GM11168 (cell line): ENCODE measurements around the gene RBM20.

ENCODE experiments used
- in situ Hi-C: fragments of 300-500 bp; cut with MboI; formaldehyde crosslinking; loops from one replicate; pipeline ENCODE4 v1.12.0; 2022; ENCODE audit warnings: low sequenced_read_pairs; ENCODE audit not compliant: unreplicated experiment

Gene RBM20

DNA sequence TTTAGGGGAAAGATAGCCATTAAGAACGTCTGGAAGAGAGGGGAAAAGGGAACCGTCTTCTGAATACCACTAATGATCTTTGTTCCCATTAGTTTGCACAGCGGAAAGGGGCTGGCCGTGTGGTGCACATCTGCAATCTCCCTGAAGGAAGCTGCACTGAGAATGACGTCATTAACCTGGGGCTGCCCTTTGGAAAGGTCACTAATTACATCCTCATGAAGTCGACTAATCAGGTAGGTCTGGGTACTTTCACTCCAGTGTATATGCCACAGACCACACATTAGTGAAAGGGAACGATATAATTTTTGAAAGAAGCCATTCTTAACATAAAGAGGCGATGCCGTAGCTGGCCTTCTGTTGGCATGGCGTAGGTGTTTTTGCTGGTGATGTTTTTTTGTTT, 153.3 kb downstream of the RBM20 start:
- in situ Hi-C loops = no loop called here

DNA sequence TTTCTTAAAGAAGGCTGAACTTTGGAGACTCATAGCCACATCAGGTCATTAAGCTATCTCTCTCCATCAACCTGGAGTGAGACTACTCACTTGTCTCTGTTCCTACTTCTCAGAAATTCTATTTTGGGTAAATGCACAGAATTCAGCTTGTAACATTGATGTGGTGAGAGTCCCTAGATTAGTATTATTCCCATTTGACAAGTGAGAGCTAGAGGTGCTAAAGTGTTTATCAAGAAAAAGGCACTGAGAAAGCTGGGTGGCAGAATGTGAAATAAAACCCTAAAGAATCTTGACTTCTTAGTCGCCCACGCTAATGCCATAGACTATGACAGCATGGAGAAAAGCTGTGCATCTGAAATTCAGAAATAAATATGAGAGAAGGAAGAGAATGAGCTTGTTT, 154.2 kb downstream of the RBM20 start:
- in situ Hi-C loops = no loop called here

DNA sequence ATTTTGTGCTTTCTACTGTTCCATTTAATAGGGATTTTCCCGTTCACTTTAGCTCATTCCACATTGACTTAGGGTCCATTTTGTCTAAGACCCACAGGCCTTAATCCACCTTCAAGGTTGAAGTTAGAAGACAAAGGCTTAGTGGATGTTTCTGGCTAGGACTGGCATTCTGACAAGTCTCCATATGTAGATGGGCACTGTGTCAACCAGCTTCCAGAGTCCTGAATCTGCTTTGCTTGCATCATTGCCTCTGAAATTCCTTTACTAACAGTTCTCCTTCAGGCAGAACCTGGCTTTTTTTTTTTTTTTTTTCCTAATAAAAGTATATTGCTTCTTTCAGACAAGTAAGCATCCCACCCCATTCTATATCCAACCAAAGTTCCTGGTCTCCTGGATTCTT, 158.0 kb downstream of the RBM20 start:
- in situ Hi-C loops = no loop called here

DNA sequence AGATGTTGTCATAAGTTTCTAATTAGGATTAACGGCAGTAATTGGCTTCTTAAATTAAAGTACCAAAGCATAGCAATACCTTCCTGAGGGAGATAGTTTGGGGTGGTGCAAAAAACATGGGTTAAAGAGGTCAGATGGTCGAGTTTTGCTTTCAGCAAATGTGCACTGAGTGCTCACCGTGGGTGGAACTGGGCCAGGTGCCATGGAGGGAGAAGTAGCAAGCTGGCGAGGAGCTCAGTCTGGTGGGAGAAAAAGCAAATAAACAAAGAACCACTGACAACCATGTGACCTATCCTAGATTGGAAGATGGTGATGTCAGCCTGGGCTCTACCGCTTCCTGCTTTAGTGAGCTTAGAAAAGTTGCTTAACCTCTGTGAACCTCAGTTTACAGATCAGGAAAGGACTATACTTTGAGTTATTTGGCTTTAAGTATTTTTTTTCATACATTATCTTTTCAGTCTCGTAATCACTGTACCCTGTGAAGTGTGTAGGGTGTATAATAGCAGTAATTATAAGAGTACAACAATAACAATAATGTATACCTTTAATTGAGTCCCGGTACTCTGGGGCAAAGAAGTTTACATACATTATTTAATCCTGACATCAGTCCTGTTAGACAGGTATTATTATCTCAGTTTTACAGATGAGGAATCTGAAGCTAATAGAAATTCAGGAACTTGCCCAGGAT, 158.6 kb downstream of the RBM20 start:
- in situ Hi-C loops = no loop called here

DNA sequence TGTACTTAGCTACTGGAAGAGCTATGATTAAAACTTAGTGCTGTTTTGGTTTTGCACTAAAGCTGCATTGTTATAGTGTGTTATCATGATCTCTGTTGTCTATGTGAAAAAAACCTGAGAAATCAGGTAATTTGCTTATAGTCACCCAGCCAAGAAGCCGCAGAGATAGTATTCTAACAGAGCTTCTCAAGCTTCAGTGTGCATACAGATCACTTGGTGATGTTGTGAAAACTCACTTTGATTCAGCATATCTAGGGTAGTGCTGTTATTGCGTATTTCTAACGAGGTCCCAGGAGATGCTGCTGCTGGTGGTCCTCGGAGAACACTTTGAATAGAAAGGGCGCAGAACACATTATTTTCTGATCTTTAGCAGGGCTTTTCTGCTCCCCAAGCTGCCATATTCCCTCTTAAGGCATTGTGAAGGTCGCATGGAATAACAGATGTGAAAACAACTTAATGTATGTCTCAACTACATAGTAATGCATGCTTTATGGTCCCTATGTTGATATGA, 159.2 kb downstream of the RBM20 start:
- in situ Hi-C loops = no loop called here

DNA sequence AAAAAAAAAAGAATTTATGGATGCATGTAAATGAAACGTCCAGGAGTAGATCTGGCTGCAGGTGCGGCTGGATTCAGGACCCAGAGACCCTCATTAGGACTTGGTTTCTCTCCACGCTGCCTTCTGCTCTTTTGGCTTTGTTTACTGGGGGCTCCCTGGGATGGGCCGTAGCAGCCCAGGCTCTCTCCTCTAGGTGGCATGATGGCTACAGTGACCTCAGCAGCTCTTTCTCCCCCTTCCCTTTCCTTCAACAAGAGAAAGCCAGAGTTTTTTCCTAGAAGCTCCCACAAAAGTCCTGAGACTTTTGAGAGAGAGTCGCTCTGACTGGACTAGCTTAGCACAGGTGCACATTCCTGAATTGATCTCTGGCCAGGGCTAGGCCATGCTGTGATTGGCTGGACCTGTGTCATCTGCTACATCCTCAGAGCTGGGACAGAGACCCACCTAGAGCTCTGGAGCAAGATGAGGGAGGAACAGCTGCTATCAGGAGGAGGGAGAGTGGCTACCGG, 159.7 kb downstream of the RBM20 start:
- in situ Hi-C loops = no loop called here

DNA sequence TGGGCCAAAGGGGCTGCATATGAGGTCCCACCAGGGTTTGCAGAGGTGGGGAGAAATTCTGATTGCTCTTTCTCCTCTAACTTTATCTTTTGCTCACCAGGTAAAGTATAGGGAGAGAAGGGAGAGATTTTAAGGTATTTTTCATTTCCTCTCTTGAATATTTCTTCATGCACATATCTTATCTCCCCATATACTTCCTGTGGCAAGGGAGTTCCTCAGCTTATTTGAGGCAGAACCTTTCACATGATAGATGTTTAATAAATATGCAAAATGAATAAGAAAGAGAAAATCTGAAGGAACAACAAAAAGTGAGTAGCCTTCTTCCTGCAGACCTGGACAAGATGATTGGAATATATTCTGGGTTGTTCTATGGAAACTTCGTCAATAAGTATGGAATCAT, 160.2 kb downstream of the RBM20 start:
- in situ Hi-C loops = no loop called here

DNA sequence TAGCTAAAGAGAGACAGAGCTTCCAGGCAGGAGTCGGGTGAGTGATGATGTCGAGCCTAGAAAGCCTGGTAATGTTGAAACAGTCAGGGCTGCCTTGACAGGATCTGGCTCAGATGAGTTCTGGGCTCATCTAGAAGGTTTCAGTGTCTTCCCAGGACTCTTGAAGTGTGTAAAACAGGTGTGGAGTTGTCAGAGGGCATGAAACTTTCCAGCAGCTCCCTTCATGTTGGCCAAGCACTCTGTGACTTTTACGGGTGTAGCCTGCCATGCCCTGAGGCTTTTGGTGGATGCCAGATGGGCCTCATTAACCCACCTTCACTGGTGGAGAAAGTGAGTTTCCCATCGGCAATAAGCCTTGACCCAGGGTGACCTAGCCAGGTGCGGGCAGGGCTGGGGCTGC, 161.2 kb downstream of the RBM20 start:
- in situ Hi-C loops = loop anchor here (5.0 kb wide), 1 partner anchor 67 kb away; the partner anchor contains the start of gene PDCD4

DNA sequence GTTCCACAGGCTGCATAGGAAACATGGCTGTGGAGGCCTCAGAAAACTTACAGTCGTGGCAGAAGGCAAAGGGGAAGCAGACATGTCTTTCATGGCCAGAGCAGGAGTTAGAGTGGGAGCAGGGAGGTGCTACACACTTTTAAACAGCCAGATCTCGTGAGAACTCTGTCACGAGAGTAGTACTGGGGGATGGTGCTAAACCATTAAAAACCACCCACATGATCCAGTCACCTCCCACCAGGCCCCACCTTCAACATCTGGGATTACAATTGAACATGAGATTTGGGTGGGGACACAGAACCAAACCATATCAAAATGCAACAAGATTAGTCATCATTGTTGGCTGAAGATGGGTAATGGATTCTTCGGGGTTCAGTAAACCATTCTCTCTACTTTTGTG, 162.2 kb downstream of the RBM20 start:
- in situ Hi-C loops = loop anchor here (5.0 kb wide), 1 partner anchor 66 kb away; the partner anchor contains the start of gene PDCD4

DNA sequence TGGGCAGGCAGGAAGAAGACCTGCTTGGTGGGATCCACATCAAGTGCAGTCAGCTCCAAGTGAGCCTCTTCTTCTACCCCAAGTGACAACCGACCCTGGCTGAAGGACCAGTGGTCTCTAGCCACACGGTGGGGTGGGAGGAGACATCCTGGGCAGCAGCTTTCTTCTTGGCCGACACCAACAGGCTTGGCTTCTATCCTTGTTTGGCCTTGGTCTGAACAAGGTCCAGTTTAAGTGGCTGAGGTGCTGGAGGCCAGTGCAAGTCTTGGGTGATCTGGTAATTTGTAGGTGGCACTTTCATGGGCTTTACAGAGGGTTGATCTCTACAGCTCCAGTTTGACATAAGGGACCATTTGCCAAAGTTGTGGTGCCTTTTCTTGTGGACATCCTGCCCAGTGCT, 164.0 kb downstream of the RBM20 start:
- in situ Hi-C loops = loop anchor here (5.0 kb wide), 1 partner anchor 64 kb away; the partner anchor contains the start of gene PDCD4

DNA sequence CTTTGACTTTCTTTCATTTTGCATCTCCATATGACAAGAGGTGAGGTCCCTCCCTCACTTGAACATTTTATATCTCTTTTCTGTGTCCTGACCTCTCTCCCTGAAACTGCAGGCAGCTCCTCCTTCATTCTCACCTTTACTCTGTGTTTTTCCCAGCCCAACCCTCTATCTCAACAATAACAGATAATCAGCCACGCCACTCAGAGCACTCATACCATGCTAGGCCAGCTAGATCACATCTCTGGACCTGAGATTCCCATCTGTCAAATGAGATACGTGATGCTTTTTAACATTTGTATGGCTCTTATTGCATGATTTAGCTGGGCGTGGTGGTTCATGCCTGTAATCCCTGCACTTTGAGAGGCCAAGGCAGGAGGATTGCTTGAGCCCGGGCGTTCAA, 164.5 kb downstream of the RBM20 start:
- in situ Hi-C loops = loop anchor here (5.0 kb wide), 1 partner anchor 64 kb away; the partner anchor contains the start of gene PDCD4

DNA sequence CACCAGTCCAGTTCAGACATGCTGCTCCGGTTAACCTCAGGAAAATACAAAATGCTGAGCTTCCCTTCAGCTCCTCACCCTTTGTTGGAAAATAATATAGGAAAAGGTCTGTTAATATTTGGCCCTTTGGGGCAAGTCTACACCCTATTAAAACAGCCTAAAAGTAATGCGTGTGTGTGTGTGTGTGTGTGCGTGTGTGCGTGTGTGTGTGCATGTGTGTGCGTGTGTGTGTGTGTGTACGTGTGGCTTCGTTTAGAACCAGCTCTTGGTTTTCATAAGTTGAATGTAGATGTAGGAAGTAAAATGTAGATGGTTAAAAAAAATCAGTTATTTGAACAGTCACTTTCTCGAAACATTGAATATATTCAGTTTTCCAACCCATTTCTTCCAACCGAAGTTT, 166.5 kb downstream of the RBM20 start:
- in situ Hi-C loops = no loop called here

DNA sequence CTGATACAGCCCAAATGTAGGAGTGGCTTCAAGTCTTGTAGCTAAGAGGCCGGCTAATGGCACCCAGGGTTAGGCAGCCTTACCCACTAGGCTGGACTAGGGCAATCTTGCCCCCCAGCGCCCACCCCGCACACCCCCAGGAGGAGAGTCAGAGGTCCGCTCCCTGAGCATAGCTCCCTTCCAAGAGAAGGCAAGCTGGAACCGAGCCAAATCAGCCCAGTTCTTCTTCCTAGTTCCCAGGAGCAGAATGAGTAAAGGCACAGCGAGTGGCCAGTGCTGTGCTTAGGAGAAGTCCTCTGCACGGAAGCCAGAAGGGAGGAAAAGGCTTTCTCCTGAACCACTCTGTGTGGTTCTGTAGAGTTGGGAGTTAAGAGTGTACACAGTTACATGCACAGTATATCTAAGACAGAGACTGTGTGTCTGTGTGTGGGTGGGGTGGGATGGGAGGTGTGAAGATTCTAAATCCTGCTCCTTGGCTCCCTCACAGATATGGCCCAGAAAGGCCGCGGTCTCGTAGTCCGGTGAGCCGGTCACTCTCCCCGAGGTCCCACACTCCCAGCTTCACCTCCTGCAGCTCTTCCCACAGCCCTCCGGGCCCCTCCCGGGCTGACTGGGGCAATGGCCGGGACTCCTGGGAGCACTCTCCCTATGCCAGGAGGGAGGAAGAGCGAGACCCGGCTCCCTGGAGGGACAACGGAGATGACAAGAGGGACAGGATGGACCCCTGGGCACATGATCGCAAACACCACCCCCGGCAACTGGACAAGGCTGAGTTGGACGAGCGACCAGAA, 167.8 kb downstream of the RBM20 start:
- in situ Hi-C loops = no loop called here

DNA sequence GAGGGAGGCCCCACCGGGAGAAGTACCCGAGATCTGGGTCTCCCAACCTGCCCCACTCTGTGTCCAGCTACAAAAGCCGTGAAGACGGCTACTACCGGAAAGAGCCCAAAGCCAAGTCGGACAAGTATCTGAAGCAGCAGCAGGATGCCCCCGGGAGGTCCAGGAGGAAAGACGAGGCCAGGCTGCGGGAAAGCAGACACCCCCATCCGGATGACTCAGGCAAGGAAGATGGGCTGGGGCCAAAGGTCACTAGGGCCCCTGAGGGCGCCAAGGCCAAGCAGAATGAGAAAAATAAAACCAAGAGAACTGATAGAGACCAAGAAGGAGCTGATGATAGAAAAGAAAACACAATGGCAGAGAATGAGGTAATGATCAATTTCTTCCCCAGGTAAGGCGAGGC, 168.4 kb downstream of the RBM20 start:
- in situ Hi-C loops = no loop called here

DNA sequence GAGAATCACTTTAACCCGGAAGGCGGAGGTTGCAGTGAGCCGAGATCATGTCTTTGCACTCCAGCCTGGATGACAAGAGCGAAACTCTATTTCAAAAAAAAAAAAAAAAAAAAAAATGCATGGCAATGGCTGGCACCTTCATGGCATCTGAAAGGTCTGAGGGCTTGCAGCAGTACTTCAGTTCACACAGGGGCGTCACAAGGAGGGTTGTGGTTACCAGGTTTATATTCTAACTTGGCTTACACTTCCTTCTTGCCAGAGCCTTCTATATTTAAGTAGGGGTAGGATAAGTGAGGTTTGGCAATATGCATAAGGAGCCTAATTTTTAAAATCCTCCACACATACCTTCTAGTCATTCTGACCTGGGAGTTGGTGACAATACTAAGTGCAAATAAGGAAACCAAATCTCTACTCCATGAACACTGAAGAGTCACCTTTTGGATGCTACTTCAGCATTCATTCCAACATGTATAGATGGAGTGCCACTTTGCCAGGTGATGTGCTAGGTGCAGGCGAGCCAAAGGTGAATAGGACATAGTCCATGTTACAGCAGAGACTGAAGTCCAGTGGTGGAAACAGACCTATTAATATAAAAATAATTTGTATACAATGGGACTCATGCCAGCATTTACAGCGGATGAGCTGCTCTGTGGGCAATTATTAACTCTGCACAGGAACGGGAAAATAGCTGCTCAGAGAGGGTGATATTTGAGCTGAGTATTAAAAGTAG, 169.8 kb downstream of the RBM20 start:
- in situ Hi-C loops = no loop called here

DNA sequence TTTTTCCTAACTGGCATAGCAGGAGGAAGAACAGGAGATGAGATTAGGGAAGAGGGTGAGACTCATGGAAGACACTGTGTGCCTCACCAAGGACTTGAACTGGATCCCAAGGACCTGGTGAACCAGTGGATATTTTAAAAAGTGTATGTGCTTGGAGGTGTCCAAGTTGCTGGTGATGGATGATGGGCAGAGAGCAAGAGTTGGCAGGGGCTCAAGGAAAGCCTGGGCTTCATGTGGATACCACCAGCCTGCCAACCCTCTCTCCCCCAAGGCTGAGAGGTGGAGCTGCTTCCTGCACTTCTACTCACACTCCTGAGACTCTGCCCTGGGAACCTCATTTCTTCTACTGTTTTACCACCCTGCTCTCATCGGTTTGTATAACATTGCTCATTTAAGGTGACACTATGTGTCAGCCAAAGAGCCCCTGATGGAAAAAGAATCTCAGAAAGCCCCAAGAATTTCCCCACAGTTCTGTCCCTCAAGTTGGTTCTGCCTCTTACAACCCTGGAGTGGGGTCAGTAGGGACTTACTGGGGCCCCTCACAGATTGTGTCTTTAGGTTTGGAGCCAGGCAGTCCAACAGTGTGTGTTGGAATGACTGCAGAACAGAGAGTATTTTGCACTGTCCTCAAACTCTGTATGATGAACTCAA, 171.3 kb downstream of the RBM20 start:
- in situ Hi-C loops = no loop called here

DNA sequence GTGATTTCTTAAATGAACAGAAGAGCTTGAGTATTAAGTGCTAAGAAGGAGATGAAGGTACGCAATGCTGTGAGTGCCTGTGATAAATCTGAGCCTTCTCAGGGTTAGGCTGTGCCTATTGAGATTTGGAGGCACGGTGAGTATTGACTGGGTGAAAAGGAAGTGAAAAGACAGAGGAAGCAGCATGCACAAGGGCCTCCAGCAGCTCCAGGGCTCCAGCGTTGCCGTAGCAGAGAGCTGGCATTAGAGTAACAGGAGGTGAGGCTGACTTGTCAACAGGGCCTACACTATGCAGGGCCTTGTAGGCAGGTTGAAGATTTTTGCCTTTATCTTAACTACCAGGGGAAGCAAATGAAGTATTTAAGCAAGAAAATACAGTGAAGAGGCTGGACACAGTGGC, 173.5 kb downstream of the RBM20 start:
- in situ Hi-C loops = no loop called here

DNA sequence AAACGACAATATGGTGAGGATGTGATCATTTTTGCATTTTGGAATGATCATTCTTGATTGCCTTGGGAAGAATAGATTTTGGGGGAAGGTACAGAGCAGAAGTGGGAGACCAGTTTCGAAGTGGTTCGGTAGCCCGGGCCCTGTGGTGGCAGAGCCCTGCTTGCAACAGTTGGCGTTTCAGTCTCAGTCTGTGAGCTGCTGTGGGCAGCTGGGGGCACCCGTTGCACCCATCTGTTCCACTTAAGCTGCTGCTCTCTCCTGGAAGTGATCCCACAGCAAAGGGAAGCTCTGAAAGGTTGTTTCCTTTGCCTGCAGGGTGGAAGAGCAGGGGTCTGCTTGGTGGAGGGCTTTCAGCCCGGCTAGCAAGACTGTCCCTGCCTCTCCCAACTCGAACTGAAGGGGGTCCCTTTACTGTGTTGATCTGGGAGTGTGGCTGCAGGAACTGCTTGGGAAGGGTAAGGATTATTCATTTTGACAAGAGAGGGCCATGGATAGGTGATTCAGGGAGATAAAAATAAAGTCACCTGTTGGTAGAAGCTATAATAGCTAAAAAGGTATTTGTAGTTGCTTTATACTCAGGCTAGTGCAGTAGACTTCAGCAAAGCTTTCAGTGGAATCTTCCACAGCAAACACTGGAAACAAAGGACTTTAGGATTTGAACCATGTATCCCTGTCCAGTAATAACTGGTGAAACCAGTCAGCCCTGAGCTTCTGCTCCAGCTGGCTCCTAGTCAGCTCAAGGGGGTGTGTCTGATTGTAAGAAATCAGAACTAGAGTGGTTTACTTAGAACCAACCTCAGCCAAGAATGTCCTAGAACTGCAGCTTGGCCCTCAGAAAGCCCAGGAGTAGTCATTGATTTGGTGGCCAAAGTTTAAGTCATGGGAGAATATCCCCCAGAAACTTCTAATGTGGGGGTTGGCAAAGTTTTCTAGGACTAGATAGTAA, 174.4 kb downstream of the RBM20 start:
- in situ Hi-C loops = no loop called here

DNA sequence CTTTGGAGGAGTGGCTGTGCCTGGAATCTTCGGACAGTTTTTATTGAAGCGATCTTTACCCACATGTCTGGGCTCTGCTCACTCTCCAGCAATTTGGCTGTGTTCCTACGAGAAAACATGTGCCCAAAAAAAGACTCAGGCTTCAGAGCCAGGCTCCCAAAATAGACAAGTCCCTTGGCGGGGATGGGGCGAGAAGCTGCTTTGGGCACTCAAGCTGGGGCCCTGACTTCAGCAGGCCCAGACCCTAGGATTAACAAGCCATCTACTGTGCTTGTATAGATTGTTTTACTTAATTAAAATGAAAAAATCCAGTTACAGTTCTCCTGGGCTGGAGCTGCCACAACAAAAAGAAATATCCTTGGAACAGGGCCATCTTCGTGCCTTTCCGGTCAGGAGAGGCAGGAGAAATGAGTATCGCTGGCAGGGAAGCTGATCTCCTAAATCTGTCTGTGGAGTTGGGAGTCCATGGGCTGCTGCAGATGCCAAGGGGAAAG, 176.2 kb downstream of the RBM20 start:
- in situ Hi-C loops = no loop called here
